H1 (cell line): ENCODE measurements around the gene CANT1. TPM values are rescaled to one million over a fixed set of nuclear protein-coding genes. Genes with fewer than 3 reads are reported as not detected.

ENCODE experiments used
- CTCF ChIA-PET: fragments of 300-600 bp; sonication (Branson Sonifier 250); formaldehyde crosslinking; loops from one replicate; lab custom pipeline; 2021; ENCODE audit not compliant: partially characterized antibody; lab: Charles Lee
- POLR2A ChIA-PET: fragments of 300-600 bp; sonication (Branson Sonifier 250); formaldehyde crosslinking; loops from one replicate; lab custom pipeline; 2021; ENCODE audit warnings: inconsistent platforms; ENCODE audit not compliant: partially characterized antibody; lab: Charles Lee
- DNase-seq, 2 experiments: peaks; one replicate each; pipeline versions ENCODE4 v3.0.0 to v3.0.0-alpha.2; 2010 to 2022; ENCODE audit warnings: low spot score in 2 of 2, low read depth in 1 of 2, mixed read lengths in 1 of 2
- FAIRE-seq: peaks from 2 replicates; lab custom pipeline; 2011; peaks lifted over from hg19 to GRCh38; lab: Jason Lieb, UNC
- H2AFZ ChIP-seq: 2 replicates; pipeline ENCODE4 v1.8.1; 2012; ENCODE audit warnings: low read length, inconsistent platforms
- H2AK5ac ChIP-seq: 2 replicates; pipeline ENCODE4 v1.6.1; 2013; ENCODE audit warnings: low read depth, low read length
- H2BK120ac ChIP-seq: replicated peaks from 2 replicates; pipeline ENCODE3; 2013; ENCODE audit warnings: low read depth, low read length, inconsistent platforms
- H2BK12ac ChIP-seq: 2 replicates; pipeline ENCODE4 v1.6.1; 2013; ENCODE audit warnings: low read depth, low read length
- H2BK15ac ChIP-seq: 2 replicates; pipeline ENCODE4 v1.6.1; 2013; ENCODE audit warnings: low read length
- H2BK20ac ChIP-seq: 2 replicates; pipeline ENCODE4 v1.6.1; 2013; ENCODE audit warnings: low read length
- H2BK5ac ChIP-seq: 2 replicates; pipeline ENCODE4 v1.6.1; 2013; ENCODE audit warnings: low read depth, low read length
- H3K14ac ChIP-seq: 2 replicates; pipeline ENCODE4 v1.6.1; 2013; ENCODE audit warnings: inconsistent platforms; ENCODE audit not compliant: insufficient read length
- H3K18ac ChIP-seq: 2 replicates; pipeline ENCODE4 v1.6.1; 2013; ENCODE audit warnings: low read length; ENCODE audit errors: extremely low read depth
- H3K23ac ChIP-seq: 2 replicates; pipeline ENCODE4 v1.6.1; 2013; ENCODE audit warnings: inconsistent platforms; ENCODE audit not compliant: insufficient read length
- H3K23me2 ChIP-seq: 2 replicates; pipeline ENCODE4 v1.6.1; 2013; ENCODE audit warnings: low read depth, low read length
- H3K27ac ChIP-seq: 2 replicates; pipeline ENCODE4 v1.6.1; 2011; ENCODE audit warnings: low read depth, low read length, inconsistent platforms
- H3K27me3 ChIP-seq, 4 experiments: replicated peaks in 1 of 4; 1 replicate in 1 of 4; 2 replicates in 3 of 4; pipeline versions ENCODE4 v1.6.1 to v1.8.1; 2011 to 2013; ENCODE audit warnings: low read length in 3 of 4, mild to moderate bottlenecking in 3 of 4, inconsistent platforms in 2 of 4, mixed read lengths in 2 of 4, moderate library complexity in 1 of 4; ENCODE audit not compliant: control insufficient read depth in 3 of 4, insufficient read depth in 3 of 4; ENCODE audit errors: extremely low read depth in 1 of 4
- H3K36me3 ChIP-seq, 4 experiments: 2 replicates each; pipeline versions ENCODE4 v1.6.1 to v1.8.1; 2011 to 2013; ENCODE audit warnings: mild to moderate bottlenecking in 4 of 4, low read length in 3 of 4, moderate library complexity in 2 of 4, control low read depth in 1 of 4, inconsistent platforms in 1 of 4; ENCODE audit not compliant: insufficient read depth in 4 of 4, control insufficient read depth in 2 of 4
- H3K4ac ChIP-seq: replicated peaks from 2 replicates; pipeline ENCODE3; 2013; ENCODE audit warnings: low read length, low read depth, mixed read lengths, inconsistent platforms; ENCODE audit not compliant: insufficient read length
- H3K4me1 ChIP-seq, 4 experiments: replicated peaks in 1 of 4; 1 replicate in 1 of 4; 2 replicates in 3 of 4; pipeline versions ENCODE4 v1.6.1 to v1.8.1; 2011 to 2013; ENCODE audit warnings: low read length in 3 of 4, inconsistent platforms in 2 of 4, mixed read lengths in 1 of 4; ENCODE audit not compliant: insufficient read depth in 4 of 4, control insufficient read depth in 3 of 4
- H3K4me2 ChIP-seq, 2 experiments: 2 replicates each; pipeline versions ENCODE4 v1.6.1 to v1.8.1; 2011 to 2013; ENCODE audit warnings: low read depth in 2 of 2, low read length in 2 of 2, control low read depth in 1 of 2, inconsistent platforms in 1 of 2, mild to moderate bottlenecking in 1 of 2; ENCODE audit not compliant: insufficient read depth in 1 of 2
- H3K4me3 ChIP-seq, 4 experiments: fragments of 200-600, 300-600 bp in 1 of 4; sonication (generic), shearing (Covaris generic), sonication (Bioruptor Twin) in 1 of 4; 2 replicates each; pipeline versions ENCODE4 v1.5.1 to v1.8.1; 2011 to 2016; ENCODE audit warnings: low read length in 4 of 4, low read depth in 3 of 4, control low read depth in 2 of 4, inconsistent platforms in 2 of 4, mild to moderate bottlenecking in 2 of 4, mixed read lengths in 1 of 4, moderate library complexity in 1 of 4; ENCODE audit not compliant: insufficient read depth in 2 of 4; ENCODE audit errors: extremely low read depth in 1 of 4
- H3K56ac ChIP-seq: replicated peaks from 2 replicates; pipeline ENCODE3; 2013; ENCODE audit warnings: low read depth, mild to moderate bottlenecking, mixed read lengths, low read length, inconsistent platforms; ENCODE audit not compliant: insufficient read length
- H3K79me1 ChIP-seq: 2 replicates; pipeline ENCODE4 v1.6.1; 2013; ENCODE audit warnings: low read depth, low read length, control low read depth
- H3K79me2 ChIP-seq, 2 experiments: 2 replicates each; pipeline versions ENCODE4 v1.6.1 to v1.8.1; 2012 to 2013; ENCODE audit warnings: low read length in 2 of 2, mild to moderate bottlenecking in 2 of 2, inconsistent platforms in 1 of 2; ENCODE audit not compliant: insufficient read depth in 2 of 2, control insufficient read depth in 1 of 2
- H3K9ac ChIP-seq, 4 experiments: replicated peaks in 1 of 4; 1 replicate in 1 of 4; 2 replicates in 3 of 4; pipeline versions ENCODE4 v1.6.1 to v1.8.1; 2011 to 2013; ENCODE audit warnings: low read depth in 3 of 4, low read length in 3 of 4, control low read depth in 2 of 4, mild to moderate bottlenecking in 2 of 4, moderate library complexity in 2 of 4, inconsistent platforms in 1 of 4; ENCODE audit errors: extremely low read depth in 1 of 4
- H3K9me3 ChIP-seq, 2 experiments: 2 replicates each; pipeline versions ENCODE4 v1.6.1 to v1.8.1; 2012 to 2013; ENCODE audit warnings: mild to moderate bottlenecking in 2 of 2, moderate library complexity in 2 of 2, control low read depth in 1 of 2, inconsistent platforms in 1 of 2, low read depth in 1 of 2, low read length in 1 of 2, mixed read lengths in 1 of 2; ENCODE audit not compliant: insufficient read depth in 2 of 2
- H4K20me1 ChIP-seq, 2 experiments: replicated peaks in 1 of 2; 2 replicates each; pipeline versions ENCODE3 to v1.8.1; 2011 to 2013; ENCODE audit warnings: inconsistent platforms in 2 of 2, low read length in 2 of 2, mild to moderate bottlenecking in 1 of 2; ENCODE audit not compliant: insufficient read depth in 2 of 2, control insufficient read depth in 1 of 2
- H4K5ac ChIP-seq: 2 replicates; pipeline ENCODE4 v1.6.1; 2013; ENCODE audit warnings: low read length, low read depth, mixed read lengths, inconsistent platforms; ENCODE audit not compliant: insufficient read length
- H4K8ac ChIP-seq: 2 replicates; pipeline ENCODE4 v1.8.0; 2013; ENCODE audit warnings: mild to moderate bottlenecking, moderate library complexity, low read length, inconsistent platforms; ENCODE audit not compliant: insufficient read depth; ENCODE audit errors: extremely low read depth
- H4K91ac ChIP-seq: replicated peaks from 2 replicates; pipeline ENCODE3; 2013; ENCODE audit warnings: low read length, mixed read lengths, inconsistent platforms; ENCODE audit not compliant: insufficient read length
- CEBPB ChIP-seq: IDR thresholded peaks from 2 replicates; pipeline ENCODE4 v1.6.1; 2012; ENCODE audit warnings: low read depth, low read length
- CTCF ChIP-seq, 3 experiments: IDR thresholded peaks; 1 replicate in 2 of 3; 2 replicates in 1 of 3; pipeline versions ENCODE4 v1.5.1 to v1.6.1; 2011; ENCODE audit warnings: low read length in 3 of 3, mild to moderate bottlenecking in 3 of 3, inconsistent platforms in 2 of 3, low read depth in 1 of 3, moderate library complexity in 1 of 3; ENCODE audit not compliant: insufficient read depth in 1 of 3; ENCODE audit errors: control extremely low read depth in 1 of 3
- EGR1 ChIP-seq: IDR thresholded peaks from 2 replicates; pipeline ENCODE4 v1.6.1; 2011; ENCODE audit warnings: low read depth, low read length, borderline replicate concordance
- HDAC6 ChIP-seq: IDR thresholded peaks from one replicate; pipeline ENCODE4 v1.7.1; 2012; ENCODE audit warnings: low read depth, mild to moderate bottlenecking, inconsistent platforms, low read length, moderate library complexity
- NANOG ChIP-seq: IDR thresholded peaks from 2 replicates; pipeline ENCODE4 v1.6.1; 2011; ENCODE audit warnings: low read length, low read depth, mild to moderate bottlenecking, inconsistent platforms; ENCODE audit not compliant: insufficient read depth, poor library complexity, severe bottlenecking
- POU5F1 ChIP-seq: IDR thresholded peaks from 2 replicates; pipeline ENCODE4 v1.6.1; 2011; ENCODE audit warnings: low read depth, mild to moderate bottlenecking, low read length, moderate library complexity
- TCF12 ChIP-seq: IDR thresholded peaks from 2 replicates; pipeline ENCODE4 v1.6.1; 2011; ENCODE audit warnings: low read depth, mild to moderate bottlenecking, low read length
- USF2 ChIP-seq: IDR thresholded peaks from 2 replicates; pipeline ENCODE4 v1.6.1; 2011; ENCODE audit warnings: low read length, improper control_type of control experiment
- WGBS, 2 experiments: shearing (Covaris generic) in 1 of 2; methylation state at CpG; one replicate each; pipeline versions ENCODE4 v1.1.6 to v1.1.7; 2013 to 2015; ENCODE audit warnings: low lambda C conversion rate in 2 of 2, mixed read lengths in 2 of 2, inconsistent platforms in 1 of 2, low coverage in 1 of 2, missing lambda C conversion rate in 1 of 2; ENCODE audit not compliant: insufficient replicate concordance in 2 of 2, insufficient coverage in 1 of 2, insufficient read length in 1 of 2; ENCODE audit errors: extremely low coverage in 1 of 2, missing lambda C conversion rate in 1 of 2; 5-methylcytosine and 5-hydroxymethylcytosine counted together
- polyA plus RNA-seq, 7 experiments: library from polyadenylated mRNA; depleted of rRNA in 3 of 7; stranded (reverse) in 5 of 7; unstranded in 2 of 7; fragments of >200 nt in 5 of 7; fragments of 200-250 nt in 2 of 7; gene quantifications; 1 replicate in 5 of 7; 2 replicates in 1 of 7; 4 replicates in 1 of 7; pipeline versions ENCODE4 v1.2.1 to v1.2.3, GENCODE V29; 2011 to 2013; ENCODE audit warnings: missing spikeins in 2 of 7, mixed read lengths in 2 of 7
- total RNA-seq: library from RNA; stranded (reverse); fragmentation: NEBNext Ultra II Directional; extraction: Animal tissue kit (Norgen Biotek cat#: 25700); gene quantifications from 2 replicates; pipeline ENCODE4 v1.2.1, GENCODE V29; 2021

CANT1 gene
- total and polyA plus RNA-seq, 2 of the 8 experiments (the other 6 are each of a cell fraction or from before 2014, with no cell fraction given) = 23.0 to 32.6 TPM

GRCh38 chr17:79002796-79003593 lies 6.6 kb downstream of the CANT1 start:
- POLR2A ChIA-PET = interaction anchor here (1.2 to 1.3 kb wide), 2 partner anchors 23 to 26 kb away, joined by 3 read pairs; partner anchors contain the start of gene LGALS3BP
- WGBS, 2 experiments = 83% methylated on average over 20 of the region's 20 CpGs; no CpG with 5 or more reads in 1 of the 2 experiments
- TF ChIP-seq EGR1 = no peak
- TF ChIP-seq CTCF (IDR thresholded peaks at IDR 0.05; ENCODE audit: control extremely low read depth in 1 of 3, insufficient read depth in 1 of 3, low read depth in 1 of 3, low read length in 3 of 3) = no peak
- TF ChIP-seq USF2 = no peak
- TF ChIP-seq POU5F1 = no peak
- no peak for TF ChIP-seq HDAC6
- no peak for TF ChIP-seq NANOG
- TF ChIP-seq CEBPB = no peak
- no peak for TF ChIP-seq TCF12

More at GRCh38 chr17:79002796-79003593, 6.6 kb downstream of the CANT1 start:
- Histone ChIP-seq H3K4me1 (peaks cover 0 to 4% (median under 1%) of the 10 kb centered on the region in 4 experiments; a peak in 3 of 7 replicates), H2BK20ac (no peak overlapping the region), H3K23ac (no peak overlapping the region), H4K8ac (no peak overlapping the region), H4K91ac (no peak overlapping the region), H3K56ac (no peak overlapping the region), H3K9ac (no peak overlapping the region), H3K27ac (no peak overlapping the region), H2BK12ac (no peak overlapping the region), H3K79me1 (peaks cover 17% of the 10 kb centered on the region), H3K4me3 (no peak overlapping the region), H3K9me3 (no peaks in the 10 kb centered on the region), H3K23me2 (no peaks in the 10 kb centered on the region; the same call in 1 of the 2 replicates), H3K14ac (no peak overlapping the region), H3K36me3 (no peaks in the 10 kb centered on the region), H3K79me2 (peaks cover 3 to 4% of the 10 kb centered on the region in 2 experiments; a peak in 1 of 4 replicates), H2BK120ac (no peak overlapping the region), H2AFZ (no peak overlapping the region), H2BK5ac (no peak overlapping the region), H3K4ac (no peak overlapping the region), H4K20me1 (peaks cover 54 to 70% of the 10 kb centered on the region in 2 experiments), H3K4me2 (no peak overlapping the region), H2AK5ac (no peak overlapping the region), H3K18ac (no peak overlapping the region), H4K5ac (no peak overlapping the region), H2BK15ac (no peak overlapping the region), H3K27me3 (peaks cover 28 to 71% (median 65%) of the 10 kb centered on the region in 4 experiments)
- CTCF ChIA-PET = interaction anchor here (0.8 to 2.0 kb wide), 8 partner anchors 10 to 388 kb away, joined by 3 to 7 read pairs (median 3); no protein-coding TSS in a partner anchor
- no peak for DNase-seq
- no peak for FAIRE-seq
